GM21619 (cell line): ENCODE data around the gene CFAP53.
A peak's percentile ranks its signal among the peaks of the same experiment; 100 is the strongest.
"Not testable (repeated sequence)": the region's sequence is repeated elsewhere in the genome, so short reads cannot be mapped to it uniquely, and the experiment has no call there.

ENCODE experiments used
- ATAC-seq: cut with Tn5 transposase; IDR thresholded peaks from one replicate; pipeline ENCODE4 v1.9.1; 2021; ENCODE audit not compliant: unreplicated experiment

The CFAP53 gene

DNA sequence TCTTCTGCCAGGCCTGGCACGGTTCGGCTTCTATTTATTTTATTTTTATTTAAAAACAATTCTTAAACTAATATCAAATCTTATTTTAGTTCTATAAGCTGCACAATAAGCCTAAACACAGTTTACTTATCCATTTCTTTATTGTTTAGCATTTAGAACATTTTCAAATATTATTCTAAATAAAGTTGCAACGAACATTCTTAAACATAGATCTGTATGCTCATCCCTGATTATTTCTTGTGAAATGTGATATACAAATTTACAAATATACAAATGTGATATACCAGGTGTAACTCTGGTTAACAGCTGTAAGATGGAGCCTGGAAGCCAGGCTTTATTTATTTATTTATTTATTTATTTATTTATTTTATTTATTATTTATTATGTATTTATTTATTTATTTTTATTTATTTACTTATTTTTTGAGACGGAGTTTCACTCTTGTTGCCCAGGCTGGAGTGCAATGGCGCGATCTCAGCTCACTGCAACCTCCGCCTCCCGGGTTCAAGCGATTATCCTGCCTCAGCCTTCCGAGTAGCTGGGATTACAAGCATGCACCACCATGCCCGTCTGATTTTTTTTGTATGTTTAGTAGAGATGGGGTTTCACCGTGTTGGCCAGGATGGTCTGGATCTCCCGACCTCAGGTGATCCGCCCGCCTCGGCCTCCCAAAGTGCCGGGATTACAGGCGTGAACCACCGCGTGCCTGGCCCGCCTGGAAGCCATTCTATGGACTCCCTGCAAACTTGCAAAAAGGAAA lies 22.2 kb upstream of the CFAP53 start:
- ATAC-seq = not testable (repeated sequence)

DNA sequence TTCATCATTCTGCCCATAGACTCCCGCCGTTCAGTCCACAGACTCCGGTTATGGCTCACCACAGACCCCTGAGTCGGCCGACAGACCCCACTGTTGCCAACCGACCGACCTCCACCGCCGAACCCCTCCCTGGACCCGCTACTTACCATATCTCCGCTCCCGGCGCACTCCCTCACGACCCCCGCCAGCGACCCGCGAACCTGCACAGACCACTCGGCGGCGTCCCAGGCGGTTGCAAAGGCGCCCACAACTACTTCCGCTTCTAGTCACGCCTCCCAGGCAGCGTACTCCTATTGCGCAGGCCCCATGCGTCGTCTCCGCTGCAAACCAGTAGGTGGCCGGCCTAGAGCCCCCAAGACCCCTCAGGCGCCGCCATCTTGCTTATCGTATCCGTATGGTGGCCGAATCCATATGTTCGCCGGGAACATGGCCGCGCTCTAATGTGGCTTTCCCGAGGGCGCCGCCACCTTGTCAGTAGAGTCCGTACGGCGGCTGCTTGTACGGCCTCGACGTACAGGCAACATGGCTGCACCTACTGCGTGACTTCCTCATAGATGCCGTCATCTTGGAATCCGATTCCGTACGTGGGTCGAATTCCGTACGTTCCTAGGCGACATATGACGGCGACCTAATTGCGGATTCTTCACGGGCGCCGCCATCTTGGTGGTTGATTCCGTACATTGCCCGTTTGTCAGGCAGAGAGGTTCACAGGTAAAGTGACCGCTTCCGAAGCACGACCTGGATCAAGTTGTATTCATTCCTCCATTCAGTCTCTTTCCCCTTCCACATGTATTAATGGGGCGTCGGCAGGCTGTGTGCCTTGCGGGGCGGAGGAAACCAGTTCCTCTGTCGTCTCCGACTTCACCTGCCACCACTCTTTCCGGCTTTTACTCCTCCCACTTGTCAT lies 21.4 kb upstream of the CFAP53 start, which contains the start of gene CXXC1:
TSS of gene CXXC1 (minus strand) at position 252 of the 907 bp plus-strand sequence. CDS start at position 149, 103 bp downstream.
- peak; percentile 91 for ATAC-seq

DNA sequence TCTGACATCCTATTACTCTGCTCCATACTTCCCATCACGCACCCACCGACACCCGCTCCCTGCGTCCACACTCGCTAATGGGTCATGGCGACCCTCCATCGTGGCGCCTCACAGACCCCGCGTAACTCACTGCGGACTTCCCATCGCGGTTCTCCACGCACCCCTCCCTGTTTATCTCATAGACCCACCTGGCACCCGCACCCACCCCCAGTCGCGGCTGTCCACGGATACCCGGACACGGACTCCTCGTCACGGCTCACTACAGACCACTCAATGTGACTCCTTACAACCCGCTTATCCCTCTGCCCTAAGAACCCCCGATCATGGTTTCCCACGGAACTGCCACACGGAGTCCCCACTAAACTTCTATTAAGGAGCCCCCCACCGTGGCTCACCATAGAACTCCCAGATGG lies 20.7 kb upstream of the CFAP53 start:
- no peak for ATAC-seq

DNA sequence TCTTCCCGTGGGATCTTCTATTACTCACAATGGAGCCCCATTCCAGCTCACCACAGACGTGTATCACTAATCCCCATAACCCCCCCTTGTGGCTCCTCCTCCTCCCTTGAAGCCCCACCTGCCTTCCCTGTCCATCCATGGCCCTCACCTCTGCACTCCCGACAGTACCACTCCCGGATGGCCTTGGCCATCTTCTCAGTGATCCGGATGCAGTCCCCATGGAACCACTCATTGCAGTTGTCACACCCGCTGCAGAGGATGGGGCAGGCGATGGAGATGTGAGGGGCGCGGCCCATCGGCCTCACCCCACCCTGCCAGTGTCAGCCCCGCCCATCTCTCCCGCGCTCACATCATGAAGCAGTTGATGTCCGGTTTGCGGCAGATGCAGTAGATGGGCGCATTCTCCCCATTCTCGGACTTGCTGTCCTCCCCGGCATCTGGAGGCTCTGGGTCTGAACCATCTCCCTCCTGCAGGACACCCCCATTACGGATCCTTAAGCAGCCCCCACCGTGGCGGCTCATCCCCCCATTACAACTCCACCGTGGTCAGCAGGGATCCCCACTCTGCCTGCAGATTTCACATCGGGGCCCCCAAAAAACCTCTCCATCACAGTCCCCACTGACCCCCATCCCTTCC lies 20.2 kb upstream of the CFAP53 start:
- no peak for ATAC-seq

DNA sequence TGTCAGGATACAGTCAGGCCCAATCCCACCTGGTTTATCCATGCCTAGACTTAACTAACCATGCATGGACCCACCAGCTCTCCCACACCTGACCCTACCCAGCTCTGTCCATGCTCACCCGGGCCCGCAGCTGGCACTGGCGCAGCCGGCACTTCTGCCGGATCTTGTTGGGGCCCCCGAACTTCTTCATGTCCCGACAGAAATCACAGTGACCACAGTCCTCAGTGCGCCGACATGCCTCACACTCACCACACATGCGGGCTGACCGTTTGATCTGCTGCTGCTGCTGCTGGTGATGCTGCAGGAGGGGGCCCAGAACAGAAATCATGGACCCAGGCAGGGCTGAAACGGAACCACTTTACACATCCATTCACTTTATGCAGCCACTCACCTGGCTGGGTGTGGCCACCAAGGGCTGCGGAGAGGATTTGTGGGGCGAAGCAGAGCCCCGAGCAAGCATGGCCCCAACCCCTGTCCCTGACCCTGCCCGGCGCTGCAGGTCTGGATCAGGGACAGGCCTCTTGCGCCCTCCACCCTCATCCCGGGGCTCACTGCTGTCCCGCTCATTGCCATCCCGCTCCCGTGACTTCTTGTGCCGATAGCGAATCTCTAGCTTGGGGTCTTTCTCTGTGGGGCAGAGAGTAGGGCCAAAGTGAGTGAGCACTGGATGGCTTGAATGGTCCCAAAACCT lies 19.5 kb upstream of the CFAP53 start:
- no peak for ATAC-seq

DNA sequence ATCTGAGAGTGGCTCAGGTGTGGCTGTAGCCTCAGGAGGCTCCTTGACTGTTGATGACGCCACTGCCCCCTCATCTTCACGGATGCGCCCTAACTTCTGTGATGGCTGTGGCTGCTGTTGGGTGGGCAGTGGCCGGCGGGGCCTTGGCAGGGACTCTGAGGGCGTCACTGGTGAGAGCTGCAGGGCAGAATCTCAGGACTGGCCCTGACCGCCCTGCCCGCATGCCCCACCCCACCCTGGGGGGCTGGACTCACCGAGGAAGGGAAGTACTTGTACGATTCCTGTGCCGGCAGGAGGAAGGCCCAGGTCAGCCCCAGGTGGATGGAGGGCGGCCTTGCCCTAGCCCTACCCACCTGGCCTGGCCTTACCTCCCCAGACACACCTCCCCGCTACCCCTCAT lies 18.8 kb upstream of the CFAP53 start:
- no peak for ATAC-seq

DNA sequence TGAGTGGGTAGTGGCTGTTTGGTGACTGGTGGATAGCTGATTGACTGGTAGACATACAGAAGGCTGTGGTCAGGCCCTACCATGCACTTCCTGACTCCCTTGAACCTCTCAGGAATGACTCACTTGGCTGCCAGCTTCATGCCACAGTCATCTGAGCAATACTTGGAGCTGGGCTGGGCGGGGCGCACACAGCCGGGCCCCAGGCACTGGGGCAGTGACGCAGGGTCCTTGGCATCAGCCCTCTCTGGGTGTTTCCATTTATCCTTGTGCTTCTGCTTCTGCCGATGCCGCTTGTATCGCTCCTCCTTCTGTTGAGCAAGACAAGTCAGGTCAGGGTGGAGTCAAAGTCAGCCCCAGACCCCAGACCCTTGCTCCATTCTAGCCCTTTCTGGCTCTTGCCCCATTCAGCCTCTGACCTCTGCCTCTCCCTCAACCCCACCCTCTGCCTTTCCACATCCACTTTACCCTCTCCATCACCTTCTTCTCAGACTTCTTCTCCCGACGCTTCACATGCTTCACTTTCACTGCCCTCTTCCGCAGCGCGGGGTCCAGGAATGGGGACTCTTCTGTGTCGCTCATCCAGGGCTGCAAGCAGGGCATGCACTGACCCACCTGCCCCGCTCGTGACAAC lies 18.1 kb upstream of the CFAP53 start:
- ATAC-seq = no peak

DNA sequence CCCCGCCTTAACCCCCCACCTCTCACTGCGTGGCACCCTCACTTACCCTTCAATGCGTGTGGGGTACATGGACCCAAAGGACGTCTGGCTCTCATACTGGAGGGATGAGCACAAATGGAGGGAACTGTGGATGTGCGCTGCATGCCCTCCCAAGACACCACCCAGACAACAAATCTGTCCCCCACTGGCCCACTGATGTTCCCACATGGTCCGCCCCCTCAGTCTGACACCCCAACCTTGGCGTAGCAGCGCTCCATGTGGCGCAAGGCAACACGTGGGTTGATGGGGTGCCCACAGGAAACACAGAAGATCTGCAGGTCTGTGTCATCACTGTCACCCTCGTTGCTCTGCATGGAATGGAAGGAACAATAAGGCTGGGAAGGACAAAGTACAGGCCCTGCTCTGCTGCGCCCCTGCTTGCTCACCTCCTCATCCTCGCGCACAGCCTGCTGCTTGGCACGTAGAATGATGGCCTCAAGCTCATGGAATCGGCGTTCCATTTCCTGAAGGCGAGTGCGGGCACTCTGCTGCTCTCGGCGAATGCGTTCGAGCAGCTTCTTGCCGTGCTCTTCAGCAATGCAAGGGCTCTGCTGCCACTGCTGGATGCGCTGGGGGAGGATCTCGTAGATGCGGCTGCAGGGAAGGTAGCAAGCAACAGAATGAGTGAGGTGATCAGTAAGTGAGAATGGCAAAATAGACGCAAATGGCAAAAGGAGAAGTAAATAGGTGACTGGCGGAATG lies 17.3 kb upstream of the CFAP53 start:
- no peak for ATAC-seq

DNA sequence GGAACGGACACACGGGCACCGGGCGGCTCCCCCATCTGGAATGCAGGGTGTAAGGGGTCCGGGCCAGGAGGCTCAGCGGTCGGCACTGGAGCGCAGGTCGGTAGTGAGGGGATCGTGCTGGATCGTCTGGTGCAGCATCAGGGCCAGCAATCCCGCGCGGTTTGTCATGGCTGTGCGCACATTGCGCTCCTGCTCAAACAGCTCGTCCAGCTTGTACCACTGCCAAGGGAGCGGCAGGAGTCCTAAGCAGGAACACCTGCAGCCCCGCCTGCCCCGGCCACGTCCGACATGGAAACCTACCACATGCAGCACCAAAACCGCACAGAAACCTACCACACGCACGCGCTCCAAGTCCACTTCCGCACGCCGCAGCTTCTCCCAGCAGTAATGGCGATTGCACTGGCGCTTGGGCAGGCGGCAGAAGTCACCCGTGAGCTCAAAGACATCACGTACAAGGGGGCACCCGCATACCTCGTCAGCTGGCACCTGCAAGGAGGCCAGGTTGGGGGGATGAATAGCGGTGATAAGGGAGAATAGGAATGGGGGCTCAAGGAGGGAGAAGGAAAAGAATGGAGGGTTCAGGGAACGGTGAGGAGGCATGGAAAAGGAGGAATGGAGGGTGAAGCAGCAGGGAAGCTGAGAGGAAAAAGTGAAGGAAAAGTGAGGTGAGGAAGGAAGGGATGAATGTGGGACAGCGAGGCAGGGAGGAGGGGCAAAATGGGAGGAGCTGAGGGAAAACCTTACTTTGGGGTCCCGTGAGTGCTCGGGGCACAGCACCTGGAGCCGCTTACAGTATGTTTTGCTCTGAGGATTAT lies 16.4 kb upstream of the CFAP53 start:
- ATAC-seq = no peak

DNA sequence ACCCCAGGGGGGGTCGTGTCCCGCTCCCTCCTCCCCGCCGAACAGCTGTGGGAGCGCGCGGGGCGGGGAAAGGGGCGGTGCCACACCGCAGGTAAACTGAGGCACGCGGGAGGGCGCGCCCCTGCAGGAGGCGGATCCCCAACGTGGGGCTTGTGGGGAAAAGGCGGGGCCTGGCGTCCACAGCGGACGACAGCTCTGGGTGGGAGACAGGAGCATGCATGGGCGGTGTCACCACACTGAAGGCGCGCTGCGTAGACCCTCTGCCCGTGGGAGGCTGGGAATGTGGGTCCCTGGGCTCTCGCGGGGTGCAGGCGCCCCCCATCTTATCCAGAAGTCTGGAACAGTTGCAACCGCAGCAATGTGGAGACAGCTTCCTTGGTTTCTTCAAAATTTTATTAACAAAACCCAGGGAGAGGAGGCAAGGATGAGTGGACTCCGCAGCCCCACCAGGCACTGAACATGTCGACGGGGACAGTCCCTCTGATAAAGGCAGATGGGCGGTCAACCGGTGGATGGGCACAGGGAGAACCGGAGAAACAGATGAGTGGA lies 15.8 kb upstream of the CFAP53 start:
- ATAC-seq = no peak

DNA sequence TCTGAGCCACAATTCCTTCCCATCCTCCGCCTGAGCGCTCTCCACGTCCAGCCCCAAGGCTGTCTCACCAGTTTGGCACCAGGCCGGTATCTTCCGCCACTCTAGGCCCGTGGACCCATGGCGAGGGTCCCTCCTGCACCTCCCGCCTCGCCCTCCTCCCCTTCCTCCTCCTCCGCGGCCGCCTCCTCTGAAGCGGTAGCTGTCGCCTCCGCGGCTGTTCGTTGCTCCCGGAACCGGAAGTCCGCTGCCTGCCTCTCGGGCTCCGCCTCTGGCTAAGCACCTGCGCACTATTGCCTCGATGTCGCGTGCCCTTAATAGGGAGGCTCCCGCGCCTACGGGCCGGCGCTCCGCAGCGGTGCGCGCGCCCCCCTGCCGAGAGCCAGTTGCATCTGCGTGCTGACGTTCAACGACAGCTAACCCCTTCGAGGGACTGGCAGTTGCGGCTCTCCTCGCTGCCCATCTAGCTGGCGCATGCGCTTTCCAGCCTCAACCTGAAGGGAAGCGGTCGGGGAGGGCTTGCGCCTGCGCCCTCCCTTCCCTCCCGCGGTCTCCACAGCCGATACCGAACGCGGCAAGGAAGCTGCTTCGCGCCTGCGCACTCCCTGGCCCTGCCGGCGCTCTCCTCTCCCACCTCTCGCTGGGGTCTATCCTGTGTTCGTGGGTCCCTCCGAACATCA lies 15.1 kb upstream of the CFAP53 start, which contains the start of gene MBD1:
TSS of gene MBD1 (minus strand) at position 229 of the 677 bp plus-strand sequence. CDS start 1,531 bp downstream, outside the sequence.
- ATAC-seq = peak; percentile 85

DNA sequence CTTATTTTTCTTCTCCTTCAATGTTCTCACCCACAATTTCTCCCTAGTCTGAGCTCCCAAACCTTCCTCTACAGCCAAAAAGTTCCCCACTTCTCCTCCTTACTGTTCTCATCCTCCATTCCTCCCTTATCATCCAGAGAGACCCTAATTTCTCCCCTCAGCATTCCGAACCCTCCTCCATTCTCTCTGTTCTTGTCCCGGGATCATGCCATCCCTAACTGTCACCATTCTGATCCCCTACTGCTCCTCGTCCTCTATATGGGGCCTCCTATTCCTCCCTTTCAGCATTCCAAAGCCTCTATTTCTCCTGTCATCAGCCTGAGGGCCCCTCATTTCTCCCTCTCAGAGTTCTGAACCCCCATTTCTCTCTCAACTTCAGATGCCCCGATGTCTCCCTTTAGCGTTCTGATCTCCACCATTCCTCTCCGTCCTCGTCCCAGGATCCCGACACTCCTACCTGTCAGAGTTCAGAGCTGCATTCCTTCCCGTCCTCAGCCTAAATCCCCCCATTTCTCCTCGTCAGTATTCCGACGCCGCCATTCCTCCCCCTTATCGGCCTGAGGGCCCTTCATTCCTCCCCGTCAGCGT lies 14.5 kb upstream of the CFAP53 start:
- ATAC-seq = no peak

DNA sequence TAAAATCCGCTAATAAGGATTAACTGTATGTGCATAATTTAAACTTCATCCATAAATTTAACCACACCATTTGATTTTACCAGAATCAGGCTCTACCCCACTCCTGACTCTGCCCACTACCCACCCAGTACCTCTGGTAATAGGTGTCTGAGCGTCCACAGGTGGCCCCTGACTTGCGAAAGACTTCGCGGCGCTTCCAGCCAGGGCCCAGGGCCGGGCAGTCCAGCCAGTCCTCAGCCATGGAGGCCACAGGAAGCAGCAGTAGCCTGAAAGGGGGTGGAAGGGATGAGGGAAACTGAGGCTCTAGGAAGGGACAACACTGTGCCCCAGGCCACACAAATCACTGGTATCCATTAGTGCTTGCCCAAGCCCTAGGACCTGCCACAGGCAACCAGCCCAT lies 13.5 kb upstream of the CFAP53 start:
- no peak for ATAC-seq

DNA sequence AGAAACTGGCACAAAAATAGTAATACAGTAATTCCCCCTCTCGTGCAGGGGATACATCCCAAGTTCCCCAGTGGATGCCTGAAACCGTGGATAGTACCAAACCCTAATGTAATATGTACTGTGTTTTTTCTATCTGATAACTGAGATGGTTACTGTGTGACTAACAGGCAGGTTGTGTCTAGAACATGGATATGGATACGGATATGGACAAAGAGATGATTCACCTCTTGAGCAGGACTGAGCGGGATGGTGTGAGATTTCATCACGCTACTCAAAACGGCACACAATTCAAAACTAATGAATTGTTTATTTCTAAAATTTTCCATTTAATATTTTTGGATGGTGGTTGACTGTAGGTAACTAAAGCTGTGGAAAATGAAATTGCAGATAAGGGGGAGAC lies 11.6 kb upstream of the CFAP53 start:
- no peak for ATAC-seq

DNA sequence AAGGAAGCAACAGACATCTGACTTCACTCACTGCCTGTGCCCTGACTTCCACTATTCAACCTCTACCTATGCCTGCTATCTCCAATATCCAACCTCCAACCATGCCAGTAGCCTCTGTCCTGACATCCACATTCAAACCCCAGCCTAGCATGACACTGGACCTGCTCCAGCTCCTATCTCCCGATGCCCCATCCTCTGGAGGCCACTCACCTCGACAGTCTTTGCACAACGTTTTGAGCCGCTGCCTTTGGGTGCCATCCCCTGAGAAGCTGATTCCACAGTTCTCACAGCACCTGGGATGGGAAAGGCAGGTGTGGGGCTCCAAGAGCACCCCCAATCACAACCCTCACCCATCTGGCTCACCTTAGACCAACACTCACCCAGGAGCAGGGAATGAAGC lies 10.2 kb upstream of the CFAP53 start:
- ATAC-seq = no peak

DNA sequence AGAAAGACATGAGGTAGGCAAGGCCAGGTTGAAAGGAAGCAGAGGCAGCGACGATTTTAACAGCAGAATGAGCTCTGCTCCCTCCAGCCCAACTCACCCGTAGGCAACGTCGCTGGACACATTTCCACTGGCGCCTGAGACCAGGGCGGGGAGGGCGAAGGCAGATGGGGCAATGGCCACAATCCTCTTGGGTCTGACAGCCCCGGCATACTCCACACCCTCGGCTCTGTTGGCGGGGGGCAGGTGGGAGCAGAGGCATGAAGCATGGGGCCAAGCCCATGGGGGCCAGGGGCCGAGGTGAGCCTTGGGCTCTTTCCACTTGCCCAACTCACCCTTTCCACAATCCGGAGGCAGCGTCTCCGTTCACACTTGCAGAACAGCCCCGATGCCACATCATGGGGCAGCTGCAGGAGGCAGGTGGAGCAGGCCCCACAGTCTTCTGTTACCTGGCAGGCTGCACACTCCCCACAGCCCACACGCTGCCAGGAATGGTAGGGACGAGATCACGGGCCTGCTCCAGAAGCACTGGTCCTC lies 9.3 kb upstream of the CFAP53 start:
- no peak for ATAC-seq

DNA sequence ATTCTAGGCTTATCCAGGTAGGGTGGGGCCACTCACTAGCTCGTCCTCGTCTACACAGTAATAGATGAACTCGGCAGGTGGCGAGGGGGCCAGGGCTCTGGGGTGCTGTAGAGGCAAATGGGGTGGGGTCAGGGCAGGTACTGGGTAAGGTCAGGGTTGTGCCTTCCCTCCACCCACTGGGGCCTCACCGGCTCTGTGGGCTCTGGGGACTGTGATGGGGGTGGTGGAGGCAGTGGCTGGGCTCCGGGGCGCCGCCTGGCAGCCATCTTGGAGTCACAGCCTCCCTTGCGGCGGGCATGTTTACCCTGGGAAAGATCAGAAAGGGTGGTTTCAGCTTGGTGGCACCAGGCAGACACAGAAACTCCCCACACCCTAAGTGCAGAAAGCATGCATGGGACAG lies 8.6 kb upstream of the CFAP53 start:
- ATAC-seq = no peak
